SU-DHL-6 (cell line): Measurements from ENCODE around the gene SLC16A10.

Experiments used
- H2AFZ ChIP-seq: fragments of 200-600 bp; sonication (generic); 2 replicates; pipeline ENCODE4 v1.6.1; 2014; ENCODE audit warnings: low read depth, mild to moderate bottlenecking, moderate library complexity, mixed read lengths, antibody characterized with exemption, low read length; ENCODE audit not compliant: severe bottlenecking
- H3F3A ChIP-seq: fragments of 200-600 bp; shearing (Covaris generic); 2 replicates; pipeline ENCODE4 v1.6.0; 2016; ENCODE audit warnings: antibody characterized with exemption, mild to moderate bottlenecking; ENCODE audit not compliant: insufficient read depth
- H3K27ac ChIP-seq: fragments of 200-600 bp; sonication (generic); 2 replicates; pipeline ENCODE4 v1.5.1; 2016; ENCODE audit warnings: low read depth, mild to moderate bottlenecking, low read length, moderate library complexity, mixed read lengths
- H3K27me3 ChIP-seq: fragments of 200-600 bp; sonication (generic), shearing (Covaris generic); 2 replicates; pipeline ENCODE4 v1.6.0; 2014; ENCODE audit warnings: mild to moderate bottlenecking, low read length
- H3K36me3 ChIP-seq: fragments of 200-600 bp; sonication (generic); 2 replicates; pipeline ENCODE4 v1.6.1; 2014; ENCODE audit warnings: mild to moderate bottlenecking, low read length, mixed read lengths
- H3K4me2 ChIP-seq: fragments of 300-600, 200-600 bp; shearing (Covaris generic), sonication (generic); 2 replicates; pipeline ENCODE4 v1.6.0; 2014; ENCODE audit warnings: low read length, low read depth, mild to moderate bottlenecking; ENCODE audit not compliant: poor library complexity, severe bottlenecking
- H3K4me3 ChIP-seq: fragments of 200-600 bp; sonication (generic); 2 replicates; pipeline ENCODE4 v1.5.1; 2014; ENCODE audit warnings: antibody characterized with exemption, low read length, mild to moderate bottlenecking, mixed read lengths; ENCODE audit not compliant: insufficient read depth, poor library complexity, severe bottlenecking
- H3K79me2 ChIP-seq: fragments of 200-600 bp; sonication (generic); 2 replicates; pipeline ENCODE4 v1.6.1; 2014; ENCODE audit warnings: mild to moderate bottlenecking, low read length, moderate library complexity; ENCODE audit not compliant: insufficient read depth
- H3K9ac ChIP-seq: fragments of 200-600 bp; sonication (generic); 2 replicates; pipeline ENCODE4 v1.7.0; 2014; ENCODE audit warnings: mild to moderate bottlenecking, low read length
- H3K9me2 ChIP-seq: fragments of 200-600 bp; sonication (generic); replicated peaks from 2 replicates; pipeline ENCODE4 v1.6.1; 2014; ENCODE audit warnings: low read length; ENCODE audit not compliant: insufficient read depth
- H3K9me3 ChIP-seq: fragments of 200-600 bp; sonication (generic); 2 replicates; pipeline ENCODE4 v1.6.1; 2014; ENCODE audit warnings: low read length, mixed read lengths; ENCODE audit not compliant: insufficient read depth
- H4K20me1 ChIP-seq: fragments of 200-600 bp; sonication (generic); 2 replicates; pipeline ENCODE4 v1.6.1; 2014; ENCODE audit warnings: low read depth, mild to moderate bottlenecking, antibody characterized with exemption, low read length, moderate library complexity, mixed read lengths
- EZH2phosphoT487 ChIP-seq: fragments of 200-600 bp; sonication (generic), shearing (Covaris generic); conservative IDR thresholded peaks from 2 replicates; pipeline ENCODE4 v1.6.1; 2018; ENCODE audit warnings: mild to moderate bottlenecking, antibody characterized with exemption, low read length, moderate library complexity, mixed read lengths
- TF ChIP-seq, protein P1 (sequence below): fragments of 200-600 bp; sonication (generic); IDR thresholded peaks from one replicate; pipeline ENCODE4 v1.5.1; 2017; ENCODE audit warnings: antibody characterized with exemption, mild to moderate bottlenecking, low read length, moderate library complexity; ENCODE audit not compliant: insufficient read depth, poor library complexity, severe bottlenecking

The SLC16A10 gene, protein sequence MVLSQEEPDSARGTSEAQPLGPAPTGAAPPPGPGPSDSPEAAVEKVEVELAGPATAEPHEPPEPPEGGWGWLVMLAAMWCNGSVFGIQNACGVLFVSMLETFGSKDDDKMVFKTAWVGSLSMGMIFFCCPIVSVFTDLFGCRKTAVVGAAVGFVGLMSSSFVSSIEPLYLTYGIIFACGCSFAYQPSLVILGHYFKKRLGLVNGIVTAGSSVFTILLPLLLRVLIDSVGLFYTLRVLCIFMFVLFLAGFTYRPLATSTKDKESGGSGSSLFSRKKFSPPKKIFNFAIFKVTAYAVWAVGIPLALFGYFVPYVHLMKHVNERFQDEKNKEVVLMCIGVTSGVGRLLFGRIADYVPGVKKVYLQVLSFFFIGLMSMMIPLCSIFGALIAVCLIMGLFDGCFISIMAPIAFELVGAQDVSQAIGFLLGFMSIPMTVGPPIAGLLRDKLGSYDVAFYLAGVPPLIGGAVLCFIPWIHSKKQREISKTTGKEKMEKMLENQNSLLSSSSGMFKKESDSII

DNA sequence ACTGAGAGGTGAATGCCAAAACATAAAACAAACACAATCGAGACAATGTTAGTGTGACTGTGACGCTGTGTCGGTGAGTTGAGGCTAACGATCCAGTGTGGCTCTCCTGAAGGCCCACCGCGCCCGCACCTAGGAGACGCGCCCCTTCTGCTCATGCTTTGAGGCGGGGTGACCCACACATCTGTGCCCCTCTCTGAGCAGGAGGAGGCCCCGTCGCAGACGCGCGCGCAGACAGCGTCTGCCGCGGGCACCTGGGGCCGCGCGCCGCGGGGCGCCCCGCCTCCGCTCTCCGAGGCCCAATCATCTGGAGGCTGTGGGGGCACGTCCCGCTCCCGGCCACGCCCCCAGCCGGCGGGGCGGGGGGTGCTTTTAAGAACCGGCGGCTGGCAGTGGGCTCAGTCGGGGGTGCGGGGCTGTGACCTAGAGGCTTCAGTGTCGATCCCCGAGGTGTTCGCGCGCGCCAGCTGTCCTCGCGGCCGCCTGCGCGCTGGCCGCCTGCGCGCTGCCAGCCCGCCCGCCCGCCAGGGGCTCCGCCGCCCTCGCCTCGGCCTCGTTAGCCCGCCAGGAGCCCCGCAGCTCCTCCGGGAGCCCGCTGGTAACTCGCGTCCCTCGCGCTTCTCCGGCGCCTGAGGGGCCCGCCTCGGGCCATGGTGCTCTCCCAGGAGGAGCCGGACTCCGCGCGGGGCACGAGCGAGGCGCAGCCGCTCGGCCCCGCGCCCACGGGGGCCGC is at the start of gene SLC16A10:
TSS of gene SLC16A10 (plus strand) at position 398 of the 730 bp plus-strand sequence. CDS start at position 648, 250 bp downstream.
- H3K27me3 ChIP-seq, result no peaks in the 10 kb centered on the region
- peak within 1 kb of the TSS; percentile 81 for H3K4me3 ChIP-seq
- TF ChIP-seq EZH2phosphoT487, result no peak
- TF ChIP-seq, protein P1, sequence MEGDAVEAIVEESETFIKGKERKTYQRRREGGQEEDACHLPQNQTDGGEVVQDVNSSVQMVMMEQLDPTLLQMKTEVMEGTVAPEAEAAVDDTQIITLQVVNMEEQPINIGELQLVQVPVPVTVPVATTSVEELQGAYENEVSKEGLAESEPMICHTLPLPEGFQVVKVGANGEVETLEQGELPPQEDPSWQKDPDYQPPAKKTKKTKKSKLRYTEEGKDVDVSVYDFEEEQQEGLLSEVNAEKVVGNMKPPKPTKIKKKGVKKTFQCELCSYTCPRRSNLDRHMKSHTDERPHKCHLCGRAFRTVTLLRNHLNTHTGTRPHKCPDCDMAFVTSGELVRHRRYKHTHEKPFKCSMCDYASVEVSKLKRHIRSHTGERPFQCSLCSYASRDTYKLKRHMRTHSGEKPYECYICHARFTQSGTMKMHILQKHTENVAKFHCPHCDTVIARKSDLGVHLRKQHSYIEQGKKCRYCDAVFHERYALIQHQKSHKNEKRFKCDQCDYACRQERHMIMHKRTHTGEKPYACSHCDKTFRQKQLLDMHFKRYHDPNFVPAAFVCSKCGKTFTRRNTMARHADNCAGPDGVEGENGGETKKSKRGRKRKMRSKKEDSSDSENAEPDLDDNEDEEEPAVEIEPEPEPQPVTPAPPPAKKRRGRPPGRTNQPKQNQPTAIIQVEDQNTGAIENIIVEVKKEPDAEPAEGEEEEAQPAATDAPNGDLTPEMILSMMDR, result no peak
- no peaks in the 10 kb centered on the region; the same call in 1 of the 2 replicates for H4K20me1 ChIP-seq
- peaks cover 3% of the 10 kb centered on the region for H3F3A ChIP-seq
- no peaks in the 10 kb centered on the region for H3K9me3 ChIP-seq
- peak within 1 kb of the TSS; percentile 93 for H2AFZ ChIP-seq
- no peaks in the 10 kb centered on the region for H3K36me3 ChIP-seq
- H3K4me2 ChIP-seq, result peak within 1 kb of the TSS; percentile 74
- H3K9ac ChIP-seq, result peak within 1 kb of the TSS; percentile 66
- no peaks in the 10 kb centered on the region for H3K9me2 ChIP-seq
- H3K27ac ChIP-seq, result no peak within 1 kb of the TSS
- no peaks in the 10 kb centered on the region for H3K79me2 ChIP-seq

DNA sequence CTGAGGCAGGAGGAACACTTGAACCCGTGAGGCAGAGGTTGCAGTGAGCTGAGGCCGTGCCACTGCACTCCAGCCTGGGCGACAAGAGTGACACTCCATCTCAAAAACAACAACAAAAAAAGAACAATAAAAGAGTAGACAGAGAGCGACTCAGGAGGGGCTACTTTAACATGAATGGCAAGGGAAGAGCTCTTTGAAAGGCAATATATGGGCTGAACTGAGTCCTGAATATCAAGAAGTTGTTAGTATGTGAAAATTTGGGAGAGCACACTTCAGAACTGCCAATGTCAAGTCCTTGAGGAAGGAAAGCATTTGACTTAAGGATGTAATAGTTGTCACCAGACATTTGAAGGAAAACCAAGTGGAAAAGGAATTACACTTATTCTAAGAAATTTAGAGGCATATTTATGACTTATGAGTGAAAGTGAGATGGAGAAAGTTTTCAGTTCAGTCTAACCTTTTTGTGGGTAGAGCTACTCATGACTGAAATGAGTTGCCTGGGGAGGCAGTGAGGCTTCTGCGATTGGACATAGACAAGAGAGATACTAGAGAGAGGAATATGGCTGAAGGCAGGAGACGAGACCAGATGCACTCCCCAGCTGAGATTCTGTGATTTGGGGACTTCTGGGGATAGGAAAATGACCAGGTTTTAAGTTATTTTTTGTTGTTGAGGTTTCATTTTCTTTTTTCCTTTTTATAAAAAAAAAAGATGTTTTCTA is 48.6 kb upstream of the SLC16A10 start:
- Histone ChIP-seq H3K27ac (no peak overlapping the region), H3K27me3 (no peaks in the 10 kb centered on the region), H3K9me3 (no peaks in the 10 kb centered on the region), H3K9me2 (no peaks in the 10 kb centered on the region), H3K4me3 (no peak overlapping the region), H2AFZ (no peak overlapping the region), H3K79me2 (no peaks in the 10 kb centered on the region), H3F3A (no peaks in the 10 kb centered on the region), H4K20me1 (no peaks in the 10 kb centered on the region), H3K36me3 (no peaks in the 10 kb centered on the region), H3K4me2 (no peak overlapping the region), H3K9ac (no peak overlapping the region)
- no peak for TF ChIP-seq EZH2phosphoT487
- TF ChIP-seq, protein P1, result no peak

DNA sequence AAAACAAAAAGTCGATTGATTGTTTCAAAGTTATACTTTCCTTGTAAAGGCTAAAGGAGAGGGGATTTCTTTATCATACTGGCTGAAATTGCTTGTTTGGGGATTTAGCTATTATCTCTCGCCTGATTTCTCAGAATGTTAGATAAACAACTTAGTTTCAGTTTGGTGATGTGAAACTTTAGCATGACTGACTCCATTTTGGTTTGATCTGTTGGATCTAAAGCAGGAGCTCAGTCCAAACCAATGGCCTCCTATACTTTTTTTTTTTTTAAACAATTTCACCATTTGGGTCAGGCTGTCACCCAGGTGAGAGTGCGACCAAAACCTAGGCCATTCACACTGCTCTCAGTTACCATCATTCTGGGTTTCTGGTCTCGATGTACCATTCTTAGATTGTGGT is 45.4 kb upstream of the SLC16A10 start:
- Histone ChIP-seq H3K9ac (no peak overlapping the region), H3K27ac (no peak overlapping the region), H2AFZ (no peak overlapping the region), H4K20me1 (no peaks in the 10 kb centered on the region), H3K36me3 (no peaks in the 10 kb centered on the region), H3K79me2 (no peaks in the 10 kb centered on the region), H3F3A (no peaks in the 10 kb centered on the region), H3K4me2 (no peak overlapping the region), H3K4me3 (no peak overlapping the region), H3K9me2 (no peaks in the 10 kb centered on the region), H3K27me3 (no peaks in the 10 kb centered on the region), H3K9me3 (no peaks in the 10 kb centered on the region)
- no peak for TF ChIP-seq EZH2phosphoT487
- TF ChIP-seq, protein P1, result no peak
